IMR-90 (cell line): ENCODE measurements around the gene SYNE3. TPM values are rescaled to one million over a fixed set of nuclear protein-coding genes. Genes with fewer than 3 reads are reported as not detected.

ENCODE experiments used
- CHD1 ChIP-seq: IDR thresholded peaks from 2 replicates; pipeline ENCODE4 v1.6.1; 2012; ENCODE audit warnings: low read depth, low read length, improper control_type of control experiment
- CTCF ChIP-seq: conservative IDR thresholded peaks from 2 replicates; pipeline ENCODE4 v1.5.1; 2012; ENCODE audit warnings: mild to moderate bottlenecking, low read depth, low read length, improper control_type of control experiment
- FOS ChIP-seq: fragments of 150-350 bp; IDR thresholded peaks from 2 replicates; pipeline ENCODE4 v1.6.1; 2016; ENCODE audit warnings: low read depth, low read length
- NFE2L2 ChIP-seq: fragments of 150-350 bp; IDR thresholded peaks from 2 replicates; pipeline ENCODE4 v1.6.1; 2016; ENCODE audit warnings: low read depth, mild to moderate bottlenecking, low read length
- POLR2A ChIP-seq: IDR thresholded peaks from 2 replicates; pipeline ENCODE4 v1.6.1; 2012; ENCODE audit warnings: mild to moderate bottlenecking, low read depth, low read length
- USF2 ChIP-seq: fragments of 150-350 bp; IDR thresholded peaks from 2 replicates; pipeline ENCODE4 v1.6.1; 2017; ENCODE audit warnings: mild to moderate bottlenecking, antibody characterized with exemption, low read length, low read depth
- polyA plus RNA-seq, 3 experiments: library from polyadenylated mRNA; depleted of rRNA; stranded (reverse); fragments of >200 nt; gene quantifications; 2 replicates each; pipeline ENCODE4 v1.2.3, GENCODE V29; 2012; ENCODE audit warnings: low replicate concordance in 1 of 3
- total RNA-seq: library from RNA; depleted of rRNA; stranded (reverse); fragments of >200 nt; gene quantifications from 2 replicates; pipeline ENCODE4 v1.2.3, GENCODE V29; 2012

Gene SYNE3
- total and polyA plus RNA-seq, 2 of the 4 experiments (the other 2 are of a cell fraction), result 2.9 to 5.0 TPM

- TF ChIP-seq CTCF (no peak), FOS (no peak), CHD1 (no peak), USF2 (no peak), NFE2L2 (no peak), POLR2A (no peak)
These were observed 3.2 kb downstream of the SYNE3 start (continued) for GRCh38 chr14:95513291-95513690.
